Omental fat pad (tissue), 4 donors: ENCODE data around the gene SLC2A9. TPM values are rescaled to one million over a fixed set of nuclear protein-coding genes. Genes with fewer than 3 reads are reported as not detected.

Experiments used
- ATAC-seq: fragments of 150-250 bp; one replicate; pipeline ENCODE4 v1.9.1; 2016; ENCODE audit warnings: mild to moderate bottlenecking, moderate library complexity; ENCODE audit not compliant: low FRiP score
- DNase-seq: peaks from one replicate; pipeline ENCODE4 v3.0.0-alpha.2; 2019; ENCODE audit warnings: low spot score
- CTCF ChIP-seq, 3 donors: fragments of 450-650 bp; IDR thresholded peaks; one replicate each; pipeline ENCODE4 v1.5.1; 2016 to 2017; ENCODE audit warnings: antibody characterized with exemption in 3 of 3, mild to moderate bottlenecking in 3 of 3, moderate library complexity in 2 of 3
- total RNA-seq, 4 donors: library from RNA; depleted of rRNA; stranded (reverse); fragments of >200 nt; gene quantifications; one replicate each; pipeline ENCODE4 v1.1.0, GENCODE V29; 2016

SLC2A9 gene
- total RNA-seq, 4 donors from 2014 or later: 4.7 to 8.5 (median 7.3) TPM

- DNase-seq (no peak), ATAC-seq (no peak)
- TF ChIP-seq CTCF (IDR thresholded peaks at IDR 0.05): no peak
Measured at GRCh38 chr4:9937078-9937477, 84.2 kb downstream of the SLC2A9 start.

GRCh38 chr4:9936129-9936644, 85.1 kb downstream of the SLC2A9 start:
- no peak for DNase-seq
- no peak for ATAC-seq
- TF ChIP-seq CTCF (IDR thresholded peaks at IDR 0.05): no peak

GRCh38 chr4:9933956-9934355, 87.3 kb downstream of the SLC2A9 start:
- TF ChIP-seq CTCF (IDR thresholded peaks at IDR 0.05): no peak
- ATAC-seq (no peak), DNase-seq (no peak)

GRCh38 chr4:9933184-9933583, 88.1 kb downstream of the SLC2A9 start:
- no peak for TF ChIP-seq CTCF (IDR thresholded peaks at IDR 0.05)
- ATAC-seq: no peak
- no peak for DNase-seq

GRCh38 chr4:9932771-9933170, 88.5 kb downstream of the SLC2A9 start:
- ATAC-seq (no peak), DNase-seq (no peak)
- TF ChIP-seq CTCF (IDR thresholded peaks at IDR 0.05): no peak

GRCh38 chr4:9931146-9931545, 90.2 kb downstream of the SLC2A9 start:
- DNase-seq (no peak), ATAC-seq (no peak)
- TF ChIP-seq CTCF (IDR thresholded peaks at IDR 0.05): no peak

- DNase-seq (no peak), ATAC-seq (no peak)
- TF ChIP-seq CTCF (IDR thresholded peaks at IDR 0.05): no peak
Measured at GRCh38 chr4:9929111-9929510, 92.2 kb downstream of the SLC2A9 start.
